ENCODE measurements around the gene CPAMD8. TPM values are rescaled to one million over a fixed set of nuclear protein-coding genes. Genes with fewer than 3 reads are reported as not detected.
"Not testable (repeated sequence)": the region's sequence is repeated elsewhere in the genome, so short reads cannot be mapped to it uniquely, and the experiment has no call there.

CPAMD8 gene
- total RNA-seq, 1 donor from 2014 or later, result 14.1 TPM

DNA sequence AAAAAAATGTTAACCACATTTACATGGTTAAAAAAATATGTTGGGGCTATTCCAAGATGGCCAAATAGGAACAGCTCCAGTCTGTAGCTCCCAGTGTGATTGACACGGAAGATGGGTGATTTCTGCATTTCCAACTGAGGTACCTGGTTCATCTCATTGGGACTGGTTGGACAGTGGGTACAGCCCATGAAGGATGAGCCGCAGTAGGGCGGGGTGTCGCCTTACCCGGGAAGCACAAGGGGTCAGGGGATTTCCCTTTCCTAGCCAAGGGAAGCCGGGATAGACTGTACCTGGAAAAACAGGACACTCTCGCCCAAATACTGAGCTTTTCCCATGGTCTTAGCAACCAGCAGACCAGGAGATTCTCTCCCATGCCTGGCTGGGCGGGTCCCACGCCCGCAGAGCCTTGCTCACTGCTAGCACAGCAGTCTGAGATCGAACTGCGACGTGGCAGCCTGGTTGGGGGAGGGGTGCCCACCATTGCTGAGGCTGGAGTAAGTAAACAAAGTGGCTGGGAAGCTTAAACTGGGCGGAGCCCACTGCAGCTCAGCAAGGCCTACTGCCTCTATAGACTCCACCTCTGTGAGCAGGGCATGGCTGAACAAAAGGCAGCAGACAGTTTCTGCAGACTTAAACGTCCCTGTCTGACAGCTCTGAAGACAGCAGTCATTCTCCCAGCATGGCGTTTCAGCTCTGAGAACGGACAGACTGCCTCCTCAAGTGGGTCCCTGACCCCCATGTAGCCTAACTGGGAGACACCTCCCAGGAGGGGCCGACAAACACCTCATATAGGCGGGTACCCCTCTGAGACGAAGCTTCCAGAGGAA is 65.4 kb downstream of the CPAMD8 start:
- DNase-seq; ATAC-seq (ENCODE audit: poor library complexity); intact Hi-C loops (cut with DNase I): not testable (repeated sequence)

GRCh38 chr19:16958277-16958676 is 68.3 kb downstream of the CPAMD8 start:
- DNase-seq; ATAC-seq (ENCODE audit: poor library complexity); intact Hi-C loops (cut with DNase I): not testable (repeated sequence)

DNA sequence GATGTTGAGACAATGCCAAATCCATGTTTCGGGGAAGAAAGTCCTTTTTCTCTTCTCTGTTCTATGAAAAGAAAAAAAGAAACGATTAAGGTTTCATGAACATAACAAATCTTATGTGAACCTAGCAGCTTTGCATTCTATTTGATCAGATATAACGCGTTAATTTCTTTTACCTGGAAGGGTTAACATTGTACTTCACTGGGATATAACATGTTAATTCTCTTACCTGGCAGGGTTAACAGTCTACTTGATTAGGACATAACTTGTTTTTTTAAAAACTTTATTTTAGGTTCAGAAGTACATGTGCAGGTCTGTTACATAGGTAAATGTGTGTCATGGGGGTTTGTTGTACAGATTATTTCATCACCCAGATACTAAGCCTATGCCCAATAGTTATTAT is 68.8 kb downstream of the CPAMD8 start:
- intact Hi-C loops (cut with DNase I), result no loop called here
- DNase-seq (no peak), ATAC-seq (ENCODE audit: poor library complexity) (no peak)

GRCh38 chr19:16957151-16957701 is 69.4 kb downstream of the CPAMD8 start:
- peak; percentile 76 for ATAC-seq (ENCODE audit: poor library complexity)
- intact Hi-C loops (cut with DNase I), result no loop called here
- no peak for DNase-seq

- no peak for ATAC-seq (ENCODE audit: poor library complexity)
- intact Hi-C loops (cut with DNase I), result no loop called here
- no peak for DNase-seq
Measured at GRCh38 chr19:16955161-16955560, 71.4 kb downstream of the CPAMD8 start.

GRCh38 chr19:16952046-16952445 is 74.6 kb downstream of the CPAMD8 start:
- intact Hi-C loops (cut with DNase I), result no loop called here
- no peak for ATAC-seq (ENCODE audit: poor library complexity)
- DNase-seq, result no peak

DNA sequence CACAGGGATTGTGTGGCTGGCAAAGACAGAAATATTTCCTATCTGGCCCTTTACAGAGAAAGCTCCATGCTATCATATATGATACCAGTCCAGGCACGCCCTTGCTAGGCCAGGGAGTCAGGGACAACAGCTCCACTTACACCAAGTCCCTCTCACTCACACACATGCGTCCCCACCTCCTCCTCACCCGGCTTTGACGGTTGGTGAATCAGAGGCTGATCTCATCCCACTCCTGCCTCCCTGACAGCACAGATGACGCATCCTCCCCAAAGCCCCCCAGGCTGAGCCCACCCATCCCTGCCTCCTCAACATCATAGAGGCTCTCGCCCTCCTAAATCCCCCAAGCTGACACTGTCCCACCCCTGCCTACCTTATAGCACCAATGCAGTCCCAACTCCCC is 75.1 kb downstream of the CPAMD8 start:
- no peak for DNase-seq
- ATAC-seq (ENCODE audit: poor library complexity), result no peak
- intact Hi-C loops (cut with DNase I), result no loop called here

- intact Hi-C loops (cut with DNase I), result no loop called here
- no peak for DNase-seq
- no peak for ATAC-seq (ENCODE audit: poor library complexity)
Measured at GRCh38 chr19:16949496-16950023, 77.0 kb downstream of the CPAMD8 start.

- no peak for ATAC-seq (ENCODE audit: poor library complexity)
- intact Hi-C loops (cut with DNase I), result no loop called here
Measured at GRCh38 chr19:16946951-16947940, 79.4 kb downstream of the CPAMD8 start.

DNA sequence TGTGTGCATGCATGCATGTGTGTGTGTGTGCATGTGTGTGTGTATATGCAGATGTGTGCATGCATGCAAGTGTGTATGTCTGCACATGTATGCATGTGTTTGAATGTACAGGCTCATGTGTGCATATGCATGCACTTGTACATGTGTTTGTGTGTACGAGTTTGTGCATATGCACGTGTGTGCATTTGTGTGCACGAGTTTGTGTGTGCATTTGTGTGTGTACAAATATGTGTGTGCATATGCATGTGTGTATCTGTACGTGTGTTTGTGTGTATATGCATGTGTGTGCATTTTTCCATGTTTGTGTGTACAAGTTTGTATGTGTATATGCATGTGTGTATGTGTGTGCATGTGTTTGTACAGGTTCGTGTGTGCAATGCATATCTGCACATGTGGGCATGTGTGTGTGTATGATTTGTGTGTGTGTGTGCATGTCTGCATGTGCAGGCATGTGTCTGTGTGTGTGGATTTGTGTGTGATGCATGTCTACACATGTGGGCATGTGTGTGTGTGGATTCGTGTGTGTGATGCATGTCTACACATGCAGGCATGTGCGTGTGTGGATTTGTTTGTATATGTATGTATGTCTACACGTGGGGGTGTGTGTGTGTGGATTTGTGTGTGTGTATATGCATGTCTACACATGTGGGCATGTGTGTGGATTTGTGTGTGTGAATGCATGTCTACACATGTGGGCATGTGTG is 80.7 kb downstream of the CPAMD8 start:
- DNase-seq (no peak), ATAC-seq (ENCODE audit: poor library complexity) (no peak)
- intact Hi-C loops (cut with DNase I), result no loop called here

More at GRCh38 chr19:16946951-16947940, 79.4 kb downstream of the CPAMD8 start:
- DNase-seq, result no peak

DNA sequence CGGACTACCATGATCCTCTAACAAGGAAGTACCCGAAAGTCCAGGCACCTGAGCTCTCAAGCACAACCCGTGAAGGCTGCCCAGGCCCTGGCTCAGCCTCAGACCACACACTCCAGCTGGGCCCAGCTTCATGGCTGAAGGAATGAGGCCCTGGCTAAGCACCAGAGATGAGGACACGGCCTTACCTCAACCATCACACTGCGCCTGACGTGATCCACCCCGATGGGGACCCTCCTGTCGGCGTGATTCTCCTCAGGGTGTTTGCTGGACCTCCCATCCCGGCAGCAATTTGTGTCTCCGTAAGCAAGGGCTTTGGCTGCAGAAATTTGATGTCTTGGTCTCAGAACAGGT is 81.3 kb downstream of the CPAMD8 start:
- intact Hi-C loops (cut with DNase I), result no loop called here
- DNase-seq (no peak), ATAC-seq (ENCODE audit: poor library complexity) (peak; percentile 77)

DNA sequence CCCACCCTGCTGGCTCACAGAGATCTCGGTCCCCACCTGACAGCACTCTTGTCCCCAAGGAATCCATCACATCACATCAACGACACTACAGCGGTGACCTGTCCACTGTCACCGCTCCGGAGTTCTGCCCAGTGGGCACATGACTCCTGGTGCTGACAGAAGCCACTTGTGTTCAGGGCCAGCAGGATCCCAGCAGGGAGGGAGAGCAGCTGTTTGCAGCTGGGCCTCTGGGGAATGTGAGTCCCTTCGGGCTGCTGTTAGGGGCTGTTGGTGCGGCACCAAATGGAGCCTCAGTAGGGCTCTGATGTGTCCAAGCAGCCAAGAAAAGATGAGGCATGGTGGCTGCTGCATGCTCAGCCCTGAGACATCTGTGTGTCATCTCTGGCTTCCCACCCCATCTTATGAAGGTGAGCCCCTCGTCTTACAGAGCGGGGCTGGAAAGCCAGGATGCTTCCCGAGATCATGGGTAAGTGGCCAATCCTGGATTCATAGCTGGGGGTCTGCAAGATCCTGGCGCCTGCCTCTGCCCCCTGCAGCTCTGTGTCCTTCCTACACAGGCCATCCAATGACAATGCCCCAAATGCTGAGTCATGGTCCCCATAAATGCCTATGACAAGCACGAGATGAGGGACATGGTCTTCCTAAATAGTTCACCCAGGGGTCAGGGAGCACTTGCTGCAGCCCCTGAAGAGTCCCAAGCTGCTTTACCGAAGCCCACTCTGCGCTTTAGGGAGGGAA is 81.8 kb downstream of the CPAMD8 start:
- ATAC-seq (ENCODE audit: poor library complexity) (peak; percentile 87), DNase-seq (no peak)
- intact Hi-C loops (cut with DNase I), result no loop called here

DNA sequence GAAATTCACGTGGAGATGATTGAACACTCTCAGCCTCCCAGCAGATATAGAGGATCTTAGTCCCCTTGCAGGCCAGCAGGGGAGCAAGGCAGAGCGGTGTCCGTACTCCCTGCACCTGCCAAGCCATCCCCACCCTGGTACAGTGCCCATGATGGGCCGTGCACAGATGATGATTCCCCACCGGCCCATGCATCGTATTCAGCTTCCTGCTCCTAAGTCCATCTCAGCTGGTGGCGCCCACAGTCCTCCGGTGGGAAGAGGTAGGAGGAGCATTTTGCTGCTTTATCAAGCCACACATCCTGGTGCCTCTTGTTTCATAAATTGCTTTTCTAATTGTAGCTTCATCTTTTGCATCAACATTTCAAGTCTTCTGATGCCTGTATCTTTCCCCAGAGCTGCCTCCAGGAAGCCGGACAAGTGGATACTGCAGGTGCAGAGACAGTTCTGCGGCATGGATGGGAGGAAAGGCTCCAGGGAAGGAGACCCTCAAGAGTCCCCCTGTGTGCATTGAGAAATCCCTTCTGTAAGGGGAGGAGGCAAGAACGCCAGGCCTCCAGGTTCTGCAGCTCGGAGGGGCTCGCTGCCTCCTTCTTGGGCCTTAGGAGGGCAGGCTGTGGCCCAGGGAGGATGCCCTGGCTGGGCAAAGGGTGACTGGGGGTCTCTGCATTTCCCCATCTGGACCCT is 82.5 kb downstream of the CPAMD8 start:
- ATAC-seq (ENCODE audit: poor library complexity) (no peak), DNase-seq (no peak)
- intact Hi-C loops (cut with DNase I), result no loop called here

- ATAC-seq (ENCODE audit: poor library complexity); intact Hi-C loops (cut with DNase I); DNase-seq: not testable (repeated sequence)
Measured at GRCh38 chr19:16943090-16943489, 83.5 kb downstream of the CPAMD8 start.

DNA sequence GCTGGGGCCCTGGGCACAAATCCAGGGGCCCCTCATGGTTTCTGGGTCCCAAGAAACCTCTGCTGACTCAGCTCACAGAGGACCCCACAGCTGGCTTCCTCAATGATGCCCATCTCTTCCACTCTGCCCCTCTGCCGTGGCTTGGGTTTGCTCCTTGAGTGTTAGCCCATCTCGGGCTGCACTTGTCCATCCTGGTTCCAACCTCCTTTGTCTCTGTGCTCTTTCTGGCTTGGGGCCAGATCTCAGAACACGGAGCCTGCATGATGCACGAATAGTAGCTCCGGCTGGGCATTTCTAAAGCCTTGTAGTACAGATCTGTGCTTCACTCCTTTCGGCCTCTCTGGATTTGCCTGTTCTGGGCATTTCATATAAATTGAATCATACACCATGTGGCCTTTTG is 84.0 kb downstream of the CPAMD8 start:
- ATAC-seq (ENCODE audit: poor library complexity), result no peak
- DNase-seq, result no peak
- intact Hi-C loops (cut with DNase I), result no loop called here

DNA sequence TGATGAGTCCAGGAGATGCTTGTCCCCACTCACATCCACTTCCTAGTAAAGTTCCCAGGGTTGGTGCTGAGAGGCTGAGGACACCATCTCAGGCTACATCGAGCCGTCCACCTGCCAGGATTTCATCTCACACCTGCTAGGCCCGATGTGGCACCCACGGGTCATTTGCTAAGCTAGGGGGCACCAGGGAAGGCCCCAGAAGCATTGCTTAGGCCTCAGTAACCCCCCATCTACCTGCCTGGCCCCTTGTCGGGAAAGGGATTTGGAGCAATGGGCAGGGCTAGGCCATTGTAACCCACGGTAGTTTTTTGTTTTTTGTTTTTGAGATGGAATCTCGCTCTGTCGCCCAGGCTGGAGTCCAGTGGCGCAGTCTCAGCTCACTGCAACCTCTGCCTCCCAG is 86.0 kb downstream of the CPAMD8 start:
- intact Hi-C loops (cut with DNase I), result no loop called here
- no peak for ATAC-seq (ENCODE audit: poor library complexity)
- no peak for DNase-seq

- intact Hi-C loops (cut with DNase I); DNase-seq; ATAC-seq (ENCODE audit: poor library complexity): not testable (repeated sequence)
Measured at GRCh38 chr19:16940063-16940462, 86.5 kb downstream of the CPAMD8 start.
